Activated CD8-positive, alpha-beta T cell treated with anti-CD3 and anti-CD28 coated beads for 36 hours (primary cell): ENCODE results near the gene TMEM165. TPM values are rescaled to one million over a fixed set of nuclear protein-coding genes. Genes with fewer than 3 reads are reported as not detected.

Experiments used
- ATAC-seq: fragments of 200-7000 bp; cut with Tn5 transposase; one replicate; pipeline ENCODE4 v1.10.0; 2021; ENCODE audit warnings: mild to moderate bottlenecking, moderate library complexity
- CTCF ChIA-PET: fragments of 350-600 bp; sonication (Branson Sonifier 250); formaldehyde crosslinking; loops from one replicate; lab custom pipeline; 2021; ENCODE audit warnings: antibody characterized with exemption; lab: Charles Lee
- POLR2A ChIA-PET: fragments of 350-600 bp; sonication (Branson Sonifier 250); formaldehyde crosslinking; loops from one replicate; lab custom pipeline; 2021; ENCODE audit warnings: antibody characterized with exemption; lab: Charles Lee
- DNase-seq: peaks from one replicate; pipeline ENCODE4 v3.0.0-alpha.2; 2020
- H3K27ac Mint-ChIP-seq: one replicate; pipeline ENCODE4 v1.8.0; 2021; ENCODE audit warnings: mild to moderate bottlenecking, mixed read lengths
- H3K27me3 Mint-ChIP-seq: one replicate; pipeline ENCODE4 v1.8.0; 2021; ENCODE audit warnings: mixed read lengths
- H3K36me3 Mint-ChIP-seq: one replicate; pipeline ENCODE4 v1.8.0; 2021; ENCODE audit warnings: low read depth, mixed read lengths
- H3K4me1 Mint-ChIP-seq: one replicate; pipeline ENCODE4 v1.8.0; 2021; ENCODE audit warnings: low read depth, mixed read lengths
- H3K4me3 Mint-ChIP-seq: one replicate; pipeline ENCODE4 v1.8.0; 2021; ENCODE audit warnings: mild to moderate bottlenecking, moderate library complexity, mixed read lengths
- H3K9me3 Mint-ChIP-seq: one replicate; pipeline ENCODE4 v1.8.0; 2021; ENCODE audit warnings: mixed read lengths
- intact Hi-C: fragments of 100-400 bp; cut with micrococcal nuclease; formaldehyde crosslinking; loops from one replicate; pipeline ENCODE4 v1.10.0; 2022
- total RNA-seq, 2 experiments: library from RNA; stranded (reverse); gene quantifications; one replicate each; pipeline ENCODE4 v1.2.3, GENCODE V29; 2021
- TF ChIP-seq, protein P1 (sequence below): fragments of 200-600 bp; IDR thresholded peaks from one replicate; pipeline ENCODE4 v1.8.0; 2022; ENCODE audit warnings: antibody characterized with exemption, mild to moderate bottlenecking

TMEM165 gene
- total RNA-seq, 2 experiments from 2014 or later: 46.6 to 46.9 TPM

DNA sequence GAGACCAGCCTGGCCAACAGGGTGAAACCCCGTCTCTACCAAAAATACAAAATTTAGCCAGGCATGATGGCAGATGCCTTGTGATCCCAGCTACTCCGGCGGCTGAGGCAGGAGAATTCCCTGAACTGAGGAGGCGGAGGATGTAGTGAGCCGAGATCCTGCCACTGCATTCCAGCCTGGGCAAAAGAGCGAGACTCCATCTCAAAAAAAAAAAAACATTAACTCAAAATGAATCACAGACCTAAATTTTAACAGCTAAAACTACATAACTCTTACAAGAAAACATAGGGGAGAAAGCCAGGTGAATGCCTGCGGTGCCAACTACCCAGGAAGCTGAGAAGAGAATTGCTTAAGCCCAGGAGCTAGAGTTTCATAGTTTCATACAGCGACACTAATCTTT, 54.8 kb downstream of the TMEM165 start:
- Mint-ChIP-seq H3K27ac (no peak overlapping the region), H3K4me3 (no peak overlapping the region), H3K36me3 (peaks cover 19% of the 10 kb centered on the region), H3K9me3 (no peaks in the 10 kb centered on the region), H3K4me1 (peaks cover 9% of the 10 kb centered on the region), H3K27me3 (no peaks in the 10 kb centered on the region)
- DNase-seq: no peak
- TF ChIP-seq, protein P1, sequence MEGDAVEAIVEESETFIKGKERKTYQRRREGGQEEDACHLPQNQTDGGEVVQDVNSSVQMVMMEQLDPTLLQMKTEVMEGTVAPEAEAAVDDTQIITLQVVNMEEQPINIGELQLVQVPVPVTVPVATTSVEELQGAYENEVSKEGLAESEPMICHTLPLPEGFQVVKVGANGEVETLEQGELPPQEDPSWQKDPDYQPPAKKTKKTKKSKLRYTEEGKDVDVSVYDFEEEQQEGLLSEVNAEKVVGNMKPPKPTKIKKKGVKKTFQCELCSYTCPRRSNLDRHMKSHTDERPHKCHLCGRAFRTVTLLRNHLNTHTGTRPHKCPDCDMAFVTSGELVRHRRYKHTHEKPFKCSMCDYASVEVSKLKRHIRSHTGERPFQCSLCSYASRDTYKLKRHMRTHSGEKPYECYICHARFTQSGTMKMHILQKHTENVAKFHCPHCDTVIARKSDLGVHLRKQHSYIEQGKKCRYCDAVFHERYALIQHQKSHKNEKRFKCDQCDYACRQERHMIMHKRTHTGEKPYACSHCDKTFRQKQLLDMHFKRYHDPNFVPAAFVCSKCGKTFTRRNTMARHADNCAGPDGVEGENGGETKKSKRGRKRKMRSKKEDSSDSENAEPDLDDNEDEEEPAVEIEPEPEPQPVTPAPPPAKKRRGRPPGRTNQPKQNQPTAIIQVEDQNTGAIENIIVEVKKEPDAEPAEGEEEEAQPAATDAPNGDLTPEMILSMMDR: no peak
- intact Hi-C loops: no loop called here
- ATAC-seq: no peak
- POLR2A ChIA-PET: no interaction called here
- CTCF ChIA-PET: no interaction called here

DNA sequence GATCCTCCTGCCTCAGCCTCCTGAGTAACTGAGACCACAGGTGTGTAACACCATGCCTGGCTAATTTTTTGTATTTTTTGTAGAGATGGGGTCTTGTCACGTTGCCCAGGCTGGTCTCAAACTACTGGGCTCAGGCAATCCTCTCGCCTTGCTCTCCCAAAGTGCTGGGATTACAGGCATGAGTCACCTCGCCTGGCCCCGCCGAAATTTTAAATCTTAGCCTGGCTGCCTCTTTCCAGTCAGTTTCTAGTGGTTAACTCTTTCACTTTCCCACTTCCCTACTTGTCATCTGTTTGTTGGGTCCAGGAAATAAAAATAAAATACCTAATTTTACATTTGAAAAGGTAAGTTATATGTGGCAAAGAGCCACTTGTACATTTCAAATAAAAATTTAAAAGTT, 62.4 kb downstream of the TMEM165 start:
- H3K27me3 Mint-ChIP-seq: no peaks in the 10 kb centered on the region
- no peak overlapping the region for H3K27ac Mint-ChIP-seq
- no peaks in the 10 kb centered on the region for H3K4me1 Mint-ChIP-seq
- H3K36me3 Mint-ChIP-seq: peaks cover 6% of the 10 kb centered on the region
- TF ChIP-seq, protein P1: no peak
- no peak for DNase-seq
- CTCF ChIA-PET: no interaction called here
- H3K4me3 Mint-ChIP-seq: no peak overlapping the region
- POLR2A ChIA-PET: no interaction called here
- H3K9me3 Mint-ChIP-seq: no peaks in the 10 kb centered on the region
- no peak for ATAC-seq
- intact Hi-C loops: no loop called here

GRCh38 chr4:55458611-55459010, 62.9 kb downstream of the TMEM165 start:
- intact Hi-C loops: no loop called here
- TF ChIP-seq, protein P1: no peak
- ChIA-PET CTCF (interaction anchor here (1.2 kb wide), 1 partner anchor 113 kb away, joined by 3 read pairs; no protein-coding TSS in a partner anchor), POLR2A (no interaction called here)
- no peaks in the 10 kb centered on the region for H3K9me3 Mint-ChIP-seq
- H3K27ac Mint-ChIP-seq: no peak overlapping the region
- DNase-seq: no peak
- peaks cover 6% of the 10 kb centered on the region for H3K36me3 Mint-ChIP-seq
- no peaks in the 10 kb centered on the region for H3K4me1 Mint-ChIP-seq
- no peak for ATAC-seq
- H3K4me3 Mint-ChIP-seq: no peak overlapping the region
- H3K27me3 Mint-ChIP-seq: no peaks in the 10 kb centered on the region

- TF ChIP-seq, protein P1: no peak
- ATAC-seq: no peak
- intact Hi-C loops: no loop called here
- Mint-ChIP-seq H3K4me3 (no peak overlapping the region), H3K36me3 (peaks cover 19% of the 10 kb centered on the region), H3K27me3 (no peaks in the 10 kb centered on the region), H3K9me3 (peaks cover 8% of the 10 kb centered on the region), H3K27ac (no peak overlapping the region), H3K4me1 (no peaks in the 10 kb centered on the region)
- ChIA-PET CTCF (no interaction called here), POLR2A (no interaction called here)
- DNase-seq: no peak
Observed at GRCh38 chr4:55466001-55466400, 70.2 kb downstream of the TMEM165 start.

DNA sequence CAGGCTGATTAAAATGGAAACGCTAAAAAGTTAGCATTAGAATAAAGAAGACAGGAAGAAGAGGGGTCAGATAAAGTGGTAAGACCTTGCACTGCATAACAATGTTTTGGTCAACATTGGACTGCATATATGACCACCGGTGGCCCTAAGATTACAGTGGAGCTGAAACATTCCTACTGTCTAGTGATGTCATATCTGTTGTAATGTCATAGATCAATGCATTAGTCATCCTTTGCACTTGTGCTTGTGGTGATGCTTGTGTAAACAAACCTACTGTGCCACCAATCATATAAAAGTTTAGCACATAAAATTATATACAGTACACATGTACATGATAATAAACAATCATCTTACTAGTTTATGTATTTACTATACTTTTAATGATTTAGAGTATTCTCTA, 73.0 kb downstream of the TMEM165 start:
- intact Hi-C loops: no loop called here
- POLR2A ChIA-PET: no interaction called here
- Mint-ChIP-seq H3K4me1 (no peaks in the 10 kb centered on the region), H3K4me3 (no peak overlapping the region), H3K36me3 (peaks cover 17% of the 10 kb centered on the region), H3K27me3 (no peaks in the 10 kb centered on the region), H3K27ac (no peak overlapping the region), H3K9me3 (peaks cover 8% of the 10 kb centered on the region)
- DNase-seq (no peak), ATAC-seq (no peak)
- CTCF ChIA-PET: interaction anchor here (1.0 kb wide), 1 partner anchor 25 kb away, joined by 3 read pairs; no protein-coding TSS in a partner anchor
- TF ChIP-seq, protein P1: no peak
